Left kidney (tissue), 2 donors: Measurements from ENCODE around the gene GRAMD4. TPM values are rescaled to one million over a fixed set of nuclear protein-coding genes. Genes with fewer than 3 reads are reported as not detected.

ENCODE experiments used
- DNase-seq: peaks from one replicate; pipeline ENCODE4 v3.0.0-alpha.2; 2013
- polyA plus RNA-seq: library from polyadenylated mRNA; unstranded; fragments of 120-200 nt; gene quantifications from one replicate; pipeline ENCODE4 v1.2.1, GENCODE V29; 2013; ENCODE audit not compliant: insufficient read length

GRAMD4 gene
- polyA plus RNA-seq, 1 donor, result 17.0 TPM

- DNase-seq, result no peak
These were observed 35.8 kb downstream of the GRAMD4 start for GRCh38 chr22:46655861-46656608.

GRCh38 chr22:46656856-46657654 is 36.9 kb downstream of the GRAMD4 start:
- no peak for DNase-seq

- no peak for DNase-seq
These were observed 37.4 kb downstream of the GRAMD4 start for GRCh38 chr22:46657655-46657953.

DNA sequence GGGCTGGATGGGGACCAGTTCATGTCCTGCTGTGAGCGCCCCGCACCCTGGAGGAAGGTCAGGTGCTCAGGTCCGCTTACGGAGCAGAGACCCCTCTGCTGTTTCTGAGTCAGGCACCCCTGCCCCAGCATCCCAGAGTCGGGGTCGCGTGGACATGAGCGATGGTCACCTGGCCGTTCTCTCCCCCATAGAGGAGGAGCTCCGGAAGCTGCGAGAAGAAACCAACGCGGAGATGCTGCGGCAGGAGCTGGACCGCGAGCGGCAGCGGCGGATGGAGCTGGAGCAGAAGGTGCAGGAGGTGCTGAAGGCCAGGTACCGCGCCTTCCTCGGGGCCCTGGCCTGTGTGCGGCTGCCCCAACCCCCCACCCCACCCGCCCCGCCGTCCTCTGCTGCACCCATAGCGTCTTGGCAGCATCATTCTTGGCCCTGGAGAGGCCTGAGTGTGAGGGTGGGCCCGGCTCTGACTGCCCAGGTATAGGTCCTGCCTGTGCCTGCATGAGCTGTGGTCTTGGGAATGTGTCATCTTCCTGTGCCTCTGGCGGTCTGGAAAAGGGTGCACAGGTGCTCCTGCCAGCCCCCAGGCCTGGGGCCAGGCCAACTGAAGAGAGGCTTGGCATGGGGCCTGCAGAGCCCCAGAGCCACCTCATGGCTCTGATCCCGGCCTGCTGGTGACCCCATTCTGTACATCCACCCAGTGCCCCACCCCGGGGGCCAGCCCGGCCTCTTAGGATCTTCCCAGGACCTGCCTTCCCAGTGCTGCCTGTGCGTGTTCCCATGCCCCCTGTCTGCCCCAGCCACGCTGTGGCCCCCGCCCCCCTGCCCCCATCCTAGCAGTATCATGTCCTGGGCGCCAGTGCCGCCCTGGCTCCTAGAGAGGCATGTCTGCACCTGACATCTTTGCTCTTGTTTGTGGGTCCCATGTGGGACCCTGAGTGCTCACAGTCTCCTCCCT is 38.1 kb downstream of the GRAMD4 start:
- no peak for DNase-seq

DNA sequence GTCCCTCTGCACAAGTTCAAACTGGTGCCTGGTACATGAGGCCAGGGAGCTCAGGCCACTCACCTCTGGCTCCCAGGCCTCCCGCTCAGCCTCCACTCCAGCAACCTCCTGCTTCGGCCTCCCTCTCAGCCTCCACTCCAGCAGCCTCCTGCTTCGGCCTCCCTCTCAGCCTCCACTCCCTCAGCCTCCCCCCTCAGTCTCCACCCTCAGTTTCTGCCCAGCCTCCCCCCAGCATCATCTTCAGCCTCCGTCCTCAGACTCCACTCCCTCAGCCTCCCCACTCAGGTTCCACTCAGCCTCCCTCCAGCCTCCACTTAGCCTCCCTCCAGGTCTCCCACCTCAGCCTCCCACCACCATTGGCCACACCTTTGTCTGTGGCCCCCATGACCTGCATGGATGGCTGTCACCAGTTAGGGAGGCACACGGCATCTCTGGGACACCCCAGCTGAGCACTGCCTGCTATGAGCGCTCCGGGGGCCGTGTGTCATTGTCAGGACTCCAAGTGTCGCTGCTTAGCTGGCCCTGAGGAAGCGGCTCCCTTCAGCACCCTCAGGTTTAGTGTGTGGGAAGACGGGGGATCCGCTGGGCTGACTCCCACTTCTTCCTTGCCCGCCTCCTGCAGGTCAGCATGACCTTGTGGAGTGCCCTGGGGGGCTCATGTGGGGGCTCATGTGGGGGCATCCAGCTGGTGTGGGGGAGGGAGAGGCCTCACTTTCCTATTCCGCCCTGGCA is 39.0 kb downstream of the GRAMD4 start:
- no peak for DNase-seq

DNA sequence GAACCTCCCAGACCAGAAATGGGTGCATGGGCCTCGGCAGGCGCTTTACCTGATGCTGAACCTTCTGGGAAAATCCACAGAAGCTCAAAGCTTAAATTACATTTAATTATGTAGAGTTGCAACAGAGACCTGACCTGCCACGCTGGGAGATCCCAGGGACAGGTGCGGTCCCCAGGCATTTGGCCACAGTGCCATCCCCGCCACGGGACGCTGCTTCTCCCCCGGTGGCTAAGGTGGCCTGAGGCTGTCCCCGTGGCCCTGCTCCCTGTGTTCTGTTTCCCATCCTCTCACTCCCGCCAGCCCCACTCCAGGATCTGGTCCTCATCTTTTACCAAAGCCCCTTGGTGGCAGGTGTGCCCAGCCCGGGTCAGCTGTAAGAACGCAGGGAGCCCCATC is 39.6 kb downstream of the GRAMD4 start:
- DNase-seq, result no peak

- DNase-seq, result no peak
These were observed 40.5 kb downstream of the GRAMD4 start for GRCh38 chr22:46660604-46661201.

DNA sequence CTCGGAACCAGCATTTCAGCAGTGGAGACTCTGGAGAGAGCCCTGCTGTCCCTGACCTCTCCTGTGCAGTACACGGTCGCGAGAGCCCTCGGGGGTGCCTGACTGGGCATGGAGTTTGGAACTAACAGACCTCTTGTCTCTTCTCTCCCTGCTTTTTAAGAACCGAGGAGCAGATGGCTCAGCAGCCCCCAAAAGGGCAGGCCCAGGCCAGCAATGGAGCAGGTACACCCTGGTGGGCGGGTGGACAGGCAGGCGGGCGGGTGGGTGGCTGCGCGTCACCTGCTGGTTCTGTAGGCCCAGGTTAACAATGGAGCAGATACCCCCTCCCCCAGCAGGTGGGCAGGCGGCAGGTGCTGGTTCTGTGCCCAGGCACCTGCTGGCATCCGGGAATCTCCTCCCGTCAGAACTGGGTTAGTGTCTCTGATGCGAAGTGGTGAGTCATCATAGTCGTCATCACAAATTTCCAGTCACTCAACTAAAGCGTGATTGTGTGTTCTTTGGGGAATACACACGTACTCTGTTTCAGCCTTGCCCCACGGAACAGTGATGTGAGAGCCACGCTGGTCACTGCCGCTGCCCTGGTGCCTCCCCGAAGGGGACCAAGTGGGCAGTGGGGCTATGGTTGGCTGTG is 41.1 kb downstream of the GRAMD4 start:
- DNase-seq, result no peak

GRCh38 chr22:46662226-46662625 is 42.0 kb downstream of the GRAMD4 start:
- no peak for DNase-seq

- DNase-seq, result no peak
These were observed 42.8 kb downstream of the GRAMD4 start for GRCh38 chr22:46663001-46663400.

DNA sequence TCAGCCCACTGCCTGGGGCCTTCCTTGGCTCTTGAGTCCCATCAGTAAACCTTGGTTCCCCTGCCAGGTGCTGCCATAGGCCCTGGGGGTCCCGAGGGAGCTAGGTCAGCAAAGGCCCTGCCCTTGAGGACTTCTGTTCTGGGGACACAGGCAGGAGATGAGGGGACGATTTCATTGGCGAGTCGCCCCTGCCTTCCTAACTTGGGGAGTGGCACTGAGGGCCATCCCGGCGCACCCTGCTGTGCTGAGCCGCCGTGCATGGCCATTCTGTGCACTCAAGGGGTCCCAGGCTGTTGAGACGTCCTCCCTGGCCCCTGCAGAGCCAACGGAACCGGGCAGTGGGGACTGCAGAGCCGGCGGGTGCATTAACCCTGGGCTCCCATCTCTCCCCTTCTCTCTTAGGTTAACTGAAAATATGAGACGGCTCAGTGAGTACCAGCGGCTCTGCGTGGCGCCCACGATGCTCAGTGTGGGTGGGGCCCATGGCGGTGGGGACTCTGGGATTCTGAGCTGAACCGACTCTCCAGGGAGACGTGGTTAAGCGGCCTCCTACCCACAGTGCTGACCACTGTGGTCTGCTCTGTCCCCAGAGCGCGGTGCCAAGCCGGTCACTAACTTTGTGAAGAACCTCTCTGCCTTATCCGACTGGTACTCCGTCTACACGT is 43.4 kb downstream of the GRAMD4 start:
- no peak for DNase-seq

DNA sequence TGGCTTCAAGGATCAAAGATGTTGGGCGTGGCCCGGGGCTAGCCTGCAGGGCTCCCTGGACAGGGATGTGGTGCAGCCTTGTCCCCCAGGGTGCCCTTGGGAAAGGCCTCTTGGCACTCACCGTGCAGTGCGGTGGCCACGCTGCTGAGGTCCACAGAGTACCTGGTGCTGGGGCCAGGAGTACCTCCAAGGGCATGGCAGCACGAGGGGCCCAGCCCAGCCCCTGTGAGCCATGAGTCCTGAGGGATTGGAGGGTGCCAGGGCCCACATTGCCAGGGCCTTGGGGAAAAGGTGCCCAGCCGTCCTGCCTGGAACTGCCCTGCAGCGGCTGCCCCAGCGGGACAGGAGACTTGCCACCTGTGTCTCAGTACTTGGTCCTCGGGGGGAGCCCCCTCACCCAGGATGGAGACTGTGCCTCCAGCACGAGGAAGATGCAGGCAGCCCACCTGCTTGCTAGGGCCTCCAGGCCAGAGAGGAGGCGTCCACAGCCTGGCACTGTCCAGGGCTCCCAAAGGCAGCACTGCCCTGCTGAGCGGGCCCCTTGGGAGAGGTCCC is 44.2 kb downstream of the GRAMD4 start:
- DNase-seq, result no peak

GRCh38 chr22:46665151-46665695 is 45.0 kb downstream of the GRAMD4 start:
- DNase-seq, result no peak

DNA sequence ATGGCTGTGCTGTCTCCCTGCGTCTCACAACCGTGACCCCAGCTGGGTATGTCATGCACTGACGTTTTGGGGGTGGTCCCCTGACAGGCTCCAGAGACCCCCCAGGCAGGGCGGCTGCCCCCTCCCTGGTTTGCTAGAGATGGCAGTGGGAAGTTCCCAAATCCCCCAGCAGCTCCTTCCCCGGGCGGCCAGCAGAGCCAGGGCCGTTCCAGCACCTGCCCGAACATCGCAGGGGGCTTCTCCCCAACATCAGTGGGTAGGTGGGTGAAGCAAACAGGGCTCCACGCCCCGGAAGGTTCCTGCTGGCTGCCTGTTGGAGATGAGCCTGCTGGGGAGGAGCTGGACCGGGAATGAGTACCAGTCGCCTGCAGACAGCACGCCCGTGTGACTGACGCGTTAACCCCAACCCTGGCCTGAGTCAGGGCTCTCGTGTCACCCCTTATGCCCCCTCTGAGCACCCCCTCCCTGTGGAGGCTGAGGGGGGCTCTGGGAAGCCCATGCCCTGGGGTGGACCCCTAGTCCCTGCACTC is 45.6 kb downstream of the GRAMD4 start:
- DNase-seq, result no peak

DNA sequence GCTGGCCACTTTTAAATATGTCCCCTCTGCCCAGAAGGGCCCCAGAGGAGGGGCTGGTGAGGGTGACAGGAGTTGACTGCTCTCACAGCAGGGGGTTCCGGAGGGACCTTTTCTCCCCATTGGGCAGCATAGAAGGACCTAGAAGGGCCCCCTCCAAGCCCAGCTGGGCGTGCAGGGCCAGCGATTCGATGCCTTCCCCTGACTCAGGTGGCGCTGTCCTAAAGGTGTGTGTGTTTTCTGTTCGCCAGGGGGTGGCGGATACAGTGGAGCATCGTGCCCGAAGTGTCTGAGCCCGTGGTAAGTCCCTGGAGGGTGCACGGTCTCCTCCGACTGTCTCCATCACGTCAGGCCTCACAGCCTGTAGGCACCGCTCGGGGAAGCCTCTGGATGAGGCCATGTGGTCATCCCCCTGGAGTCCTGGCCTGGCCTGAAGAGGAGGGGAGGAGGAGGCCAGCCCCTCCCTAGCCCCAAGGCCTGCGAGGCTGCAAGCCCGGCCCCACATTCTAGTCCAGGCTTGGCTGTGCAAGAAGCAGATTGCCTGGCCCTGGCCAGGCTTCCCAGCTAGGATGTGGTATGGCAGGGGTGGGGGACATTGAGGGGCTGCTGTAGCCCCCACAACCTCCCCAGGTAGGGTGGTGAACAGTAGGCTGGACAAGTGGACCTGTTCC is 46.5 kb downstream of the GRAMD4 start:
- DNase-seq, result no peak

- no peak for DNase-seq
These were observed 47.0 kb downstream of the GRAMD4 start for GRCh38 chr22:46667245-46667623.

GRCh38 chr22:46668116-46668515 is 47.9 kb downstream of the GRAMD4 start:
- no peak for DNase-seq

GRCh38 chr22:46669201-46669600 is 49.0 kb downstream of the GRAMD4 start:
- no peak for DNase-seq

- no peak for DNase-seq
These were observed 51.7 kb downstream of the GRAMD4 start for GRCh38 chr22:46671824-46672432.
